ENCODE measurements around the gene RXRA. TPM values are rescaled to one million over a fixed set of nuclear protein-coding genes. Genes with fewer than 3 reads are reported as not detected.

The RXRA gene
- total and polyA plus RNA-seq, 9 donors: 12.4 to 82.2 (median 70.6) TPM

DNA sequence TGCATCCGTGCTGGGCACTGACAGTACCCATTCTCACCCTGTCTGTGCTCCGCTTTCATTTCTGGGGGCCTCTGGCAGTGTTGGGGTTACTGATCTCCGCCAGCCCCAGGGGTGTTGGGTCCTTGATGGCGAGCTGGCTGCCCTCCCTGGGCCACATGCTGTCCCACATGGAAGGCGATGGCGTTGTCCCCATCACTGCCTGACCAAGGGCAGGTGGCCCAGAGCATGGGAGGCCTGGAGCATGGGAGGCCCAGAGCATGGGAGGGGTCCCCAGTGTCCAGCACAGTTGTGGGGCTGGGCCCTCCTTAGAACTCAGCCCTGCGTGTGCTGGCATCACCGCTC lies 50.9 kb downstream of the RXRA start:
- Histone ChIP-seq H3K4me1 (ENCODE audit: insufficient read depth) (peaks cover 64% of the 10 kb centered on the region), H3K36me3 (no peaks in the 10 kb centered on the region), H3K9me3 (no peaks in the 10 kb centered on the region), H3K4me3 (no peak overlapping the region), H3K27ac (no peak overlapping the region), H3K27me3 (no peaks in the 10 kb centered on the region)
- 83 to 91% (median 87%) methylated on average over 8 of the region's 8 CpGs for WGBS, 3 donors
- DNase-seq: no peak
- intact Hi-C loops (cut with DNase I): loop anchor here in 1 of 4 donors (5.0 kb wide), 1 partner anchor 45 kb away; no protein-coding TSS in a partner anchor
- TF ChIP-seq EP300 (IDR thresholded peaks at IDR 0.05) (no peak), POLR2A (IDR thresholded peaks at IDR 0.05) (no peak)
- TF ChIP-seq, protein P1, sequence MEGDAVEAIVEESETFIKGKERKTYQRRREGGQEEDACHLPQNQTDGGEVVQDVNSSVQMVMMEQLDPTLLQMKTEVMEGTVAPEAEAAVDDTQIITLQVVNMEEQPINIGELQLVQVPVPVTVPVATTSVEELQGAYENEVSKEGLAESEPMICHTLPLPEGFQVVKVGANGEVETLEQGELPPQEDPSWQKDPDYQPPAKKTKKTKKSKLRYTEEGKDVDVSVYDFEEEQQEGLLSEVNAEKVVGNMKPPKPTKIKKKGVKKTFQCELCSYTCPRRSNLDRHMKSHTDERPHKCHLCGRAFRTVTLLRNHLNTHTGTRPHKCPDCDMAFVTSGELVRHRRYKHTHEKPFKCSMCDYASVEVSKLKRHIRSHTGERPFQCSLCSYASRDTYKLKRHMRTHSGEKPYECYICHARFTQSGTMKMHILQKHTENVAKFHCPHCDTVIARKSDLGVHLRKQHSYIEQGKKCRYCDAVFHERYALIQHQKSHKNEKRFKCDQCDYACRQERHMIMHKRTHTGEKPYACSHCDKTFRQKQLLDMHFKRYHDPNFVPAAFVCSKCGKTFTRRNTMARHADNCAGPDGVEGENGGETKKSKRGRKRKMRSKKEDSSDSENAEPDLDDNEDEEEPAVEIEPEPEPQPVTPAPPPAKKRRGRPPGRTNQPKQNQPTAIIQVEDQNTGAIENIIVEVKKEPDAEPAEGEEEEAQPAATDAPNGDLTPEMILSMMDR (IDR thresholded peaks at IDR 0.05): no peak

DNA sequence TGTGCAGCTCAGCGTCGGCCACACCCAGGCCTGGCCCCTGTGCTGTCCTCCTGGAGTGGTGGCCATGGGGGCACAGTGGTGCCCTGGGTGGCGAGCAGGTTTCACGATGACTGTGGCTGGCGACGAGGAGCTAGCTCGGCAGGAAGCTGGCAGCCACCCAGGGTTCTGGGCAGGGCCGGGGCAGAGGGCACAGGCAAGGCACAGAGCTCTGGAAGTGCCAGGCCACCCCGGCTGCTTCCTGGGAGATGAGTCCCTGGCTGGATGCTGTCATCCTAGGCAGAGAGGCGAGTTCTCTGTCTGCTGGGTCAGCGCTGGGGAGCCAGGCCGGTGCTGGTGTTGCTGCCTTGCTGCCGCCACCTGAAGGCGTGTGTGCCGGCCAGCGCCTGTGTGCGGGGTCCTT lies 51.7 kb downstream of the RXRA start:
- DNase-seq: peak in 3 of 5 donors; percentile 55 to 61 (median 58)
- H3K9me3 ChIP-seq: no peaks in the 10 kb centered on the region
- intact Hi-C loops (cut with DNase I): loop anchor here in 1 of 4 donors (5.0 kb wide), 1 partner anchor 44 kb away; no protein-coding TSS in a partner anchor
- H3K27ac ChIP-seq: no peak overlapping the region
- peaks cover 67% of the 10 kb centered on the region for H3K4me1 ChIP-seq (ENCODE audit: insufficient read depth)
- 63 to 71% (median 69%) methylated on average over 15 to 17 of the region's 17 CpGs for WGBS, 3 donors
- no peaks in the 10 kb centered on the region for H3K36me3 ChIP-seq
- no peak for TF ChIP-seq EP300 (IDR thresholded peaks at IDR 0.05)
- TF ChIP-seq, protein P1 (IDR thresholded peaks at IDR 0.05): no peak
- TF ChIP-seq POLR2A (IDR thresholded peaks at IDR 0.05): no peak
- H3K4me3 ChIP-seq: no peak overlapping the region
- no peaks in the 10 kb centered on the region for H3K27me3 ChIP-seq

DNA sequence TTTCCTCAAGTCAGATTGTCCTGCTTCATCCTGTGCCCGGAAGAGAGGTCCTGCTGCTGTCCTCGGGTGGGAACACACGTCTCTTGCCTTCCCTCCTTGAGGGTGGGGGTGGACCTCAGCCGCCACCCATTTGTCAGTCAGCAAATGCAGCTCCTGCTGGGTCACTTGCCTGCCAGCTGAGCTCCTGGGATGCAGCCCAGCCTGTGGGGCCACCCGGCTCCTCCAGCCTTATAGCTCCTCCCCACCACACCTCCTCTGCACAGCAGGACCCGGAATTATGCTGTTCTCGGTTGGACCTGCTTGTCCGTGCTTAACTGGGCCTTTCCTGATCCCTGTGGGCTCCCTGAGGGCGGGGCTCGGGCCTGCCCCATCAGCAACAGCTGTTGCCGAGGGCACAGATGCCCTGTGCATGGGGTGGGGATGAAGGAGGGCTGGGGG lies 52.7 kb downstream of the RXRA start:
- Histone ChIP-seq H3K27ac (peak overlapping the region in 1 of 2 donors; percentile 45), H3K36me3 (no peaks in the 10 kb centered on the region), H3K27me3 (no peaks in the 10 kb centered on the region), H3K9me3 (no peaks in the 10 kb centered on the region), H3K4me1 (ENCODE audit: insufficient read depth) (peaks cover 71% of the 10 kb centered on the region), H3K4me3 (no peak overlapping the region)
- intact Hi-C loops (cut with DNase I): loop anchor here in 1 of 4 donors (5.0 kb wide), 1 partner anchor 43 kb away; no protein-coding TSS in a partner anchor
- DNase-seq: peak in 2 of 5 donors; percentile 56 to 64
- TF ChIP-seq POLR2A (IDR thresholded peaks at IDR 0.05) (no peak), EP300 (IDR thresholded peaks at IDR 0.05) (no peak)
- TF ChIP-seq, protein P1 (IDR thresholded peaks at IDR 0.05): no peak
- WGBS, 3 donors: 23 to 34% (median 30%) methylated on average over 8 to 11 of the region's 11 CpGs

DNA sequence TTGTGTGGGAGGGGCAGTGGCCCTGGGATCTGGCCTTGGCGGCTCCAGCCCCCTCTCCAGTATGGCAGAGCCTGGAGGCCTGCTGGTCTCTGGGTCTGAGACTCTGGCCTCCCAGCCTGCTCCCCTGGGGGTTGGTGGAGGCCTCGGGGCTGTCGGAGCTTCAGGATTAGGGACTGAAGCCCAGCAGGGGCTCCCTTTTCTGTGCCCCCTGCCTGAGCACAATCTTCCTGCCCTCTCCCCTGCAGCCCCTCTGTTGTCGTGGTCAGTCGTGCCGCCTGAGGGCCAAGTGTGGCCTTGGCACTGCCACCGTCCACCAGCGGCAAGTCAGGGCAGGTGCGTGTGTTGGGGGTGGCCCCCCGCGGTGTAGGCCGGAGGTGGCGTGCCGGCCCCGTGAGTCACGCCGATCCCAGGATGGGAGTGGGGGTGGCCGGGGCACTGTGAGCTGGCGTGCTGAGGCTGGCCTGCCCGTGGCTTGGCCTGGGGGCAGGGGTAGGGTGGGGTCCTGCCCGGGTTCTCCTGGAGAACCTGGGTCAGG lies 53.6 kb downstream of the RXRA start:
- DNase-seq: no peak
- intact Hi-C loops (cut with DNase I): loop anchor here in 1 of 4 donors (5.0 kb wide), 1 partner anchor 42 kb away; no protein-coding TSS in a partner anchor
- 78 to 82% (median 81%) methylated on average over 19 to 21 of the region's 21 CpGs for WGBS, 3 donors
- Histone ChIP-seq H3K36me3 (no peaks in the 10 kb centered on the region), H3K27me3 (no peaks in the 10 kb centered on the region), H3K27ac (peak overlapping the region in 1 of 2 donors; percentile 22), H3K9me3 (no peaks in the 10 kb centered on the region), H3K4me3 (no peak overlapping the region), H3K4me1 (ENCODE audit: insufficient read depth) (peaks cover 63% of the 10 kb centered on the region)
- TF ChIP-seq EP300 (IDR thresholded peaks at IDR 0.05) (no peak), POLR2A (IDR thresholded peaks at IDR 0.05) (no peak)
- TF ChIP-seq, protein P1 (IDR thresholded peaks at IDR 0.05): no peak
